PC-3 (cell line): ENCODE results near the gene YJU2.

Experiments
- EZH2 ChIP-seq: fragments of 300-600 bp; sonication (generic); IDR thresholded peaks from one replicate; pipeline ENCODE4 v1.6.1; 2017; ENCODE audit warnings: antibody characterized with exemption, mild to moderate bottlenecking, low read length; ENCODE audit not compliant: unreplicated experiment
- TF ChIP-seq, protein P1 (sequence below): fragments of 300-600 bp; sonication (generic); conservative IDR thresholded peaks from 2 replicates; pipeline ENCODE4 v1.5.1; 2017; ENCODE audit warnings: antibody characterized with exemption, low read depth, mild to moderate bottlenecking, low read length

DNA sequence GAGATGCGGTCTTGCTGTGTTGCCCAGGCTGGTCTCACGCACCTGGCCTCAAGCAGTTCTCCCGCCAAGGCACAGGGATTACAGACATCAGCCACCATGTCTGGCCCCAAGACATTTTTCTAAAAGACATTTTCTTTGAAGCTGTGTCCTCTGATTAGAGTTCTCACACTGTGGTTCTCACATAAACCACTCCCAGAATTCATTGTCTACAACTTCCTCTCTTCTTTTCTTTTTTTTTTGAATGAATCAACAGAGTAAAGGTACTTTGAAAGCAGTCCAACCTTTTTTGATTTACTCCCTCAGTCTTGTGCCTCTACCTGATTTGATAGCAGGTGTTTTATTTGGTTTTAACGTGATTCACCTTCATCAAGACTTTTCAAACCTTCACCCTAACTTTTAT is 17.9 kb downstream of the YJU2 start:
- TF ChIP-seq, protein P1, sequence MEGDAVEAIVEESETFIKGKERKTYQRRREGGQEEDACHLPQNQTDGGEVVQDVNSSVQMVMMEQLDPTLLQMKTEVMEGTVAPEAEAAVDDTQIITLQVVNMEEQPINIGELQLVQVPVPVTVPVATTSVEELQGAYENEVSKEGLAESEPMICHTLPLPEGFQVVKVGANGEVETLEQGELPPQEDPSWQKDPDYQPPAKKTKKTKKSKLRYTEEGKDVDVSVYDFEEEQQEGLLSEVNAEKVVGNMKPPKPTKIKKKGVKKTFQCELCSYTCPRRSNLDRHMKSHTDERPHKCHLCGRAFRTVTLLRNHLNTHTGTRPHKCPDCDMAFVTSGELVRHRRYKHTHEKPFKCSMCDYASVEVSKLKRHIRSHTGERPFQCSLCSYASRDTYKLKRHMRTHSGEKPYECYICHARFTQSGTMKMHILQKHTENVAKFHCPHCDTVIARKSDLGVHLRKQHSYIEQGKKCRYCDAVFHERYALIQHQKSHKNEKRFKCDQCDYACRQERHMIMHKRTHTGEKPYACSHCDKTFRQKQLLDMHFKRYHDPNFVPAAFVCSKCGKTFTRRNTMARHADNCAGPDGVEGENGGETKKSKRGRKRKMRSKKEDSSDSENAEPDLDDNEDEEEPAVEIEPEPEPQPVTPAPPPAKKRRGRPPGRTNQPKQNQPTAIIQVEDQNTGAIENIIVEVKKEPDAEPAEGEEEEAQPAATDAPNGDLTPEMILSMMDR = no peak
- TF ChIP-seq EZH2 = no peak
